ENCODE results near the gene ABCC8.

Gene ABCC8

DNA sequence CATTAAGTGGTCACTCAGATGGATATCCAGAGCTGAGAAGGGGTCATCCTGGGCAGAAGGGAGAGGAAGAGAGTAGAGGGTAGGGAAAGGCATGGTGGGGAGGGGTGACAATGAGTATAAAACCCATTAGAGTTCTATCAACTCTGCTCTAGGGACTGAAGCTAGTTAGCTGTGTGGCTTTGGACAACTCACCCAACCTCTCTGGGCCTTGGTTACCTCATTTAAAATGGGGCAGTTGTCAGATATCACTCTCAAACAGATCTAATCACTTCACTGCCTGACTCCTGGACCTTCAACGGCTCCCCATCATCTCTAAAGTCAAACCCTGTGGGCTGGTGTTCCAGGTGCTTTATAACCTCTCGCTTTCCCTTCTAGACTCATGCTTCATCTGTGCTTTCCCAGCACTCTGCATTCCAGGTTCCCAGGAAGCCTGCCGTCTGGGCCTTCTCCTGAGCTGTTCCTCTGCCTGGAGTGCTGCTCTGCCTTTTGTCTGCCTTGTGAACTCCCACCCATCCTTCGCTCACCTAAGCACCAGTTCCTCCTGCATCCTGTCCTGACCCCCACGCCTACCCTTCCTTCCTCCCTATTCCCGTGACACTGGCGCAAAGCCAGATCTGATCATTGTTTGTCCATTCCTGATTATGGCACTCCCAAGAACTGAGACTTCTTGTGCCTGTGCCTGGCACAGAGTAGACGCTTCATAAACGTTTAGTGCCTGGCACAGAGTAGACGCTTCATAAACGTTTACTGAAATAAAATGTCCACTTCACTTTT is 65.9 kb downstream of the ABCC8 start:
- DNase-seq, result peak in 1 of 10 donors; percentile 29
- intact Hi-C loops (cut with DNase I), result no loop called here

DNA sequence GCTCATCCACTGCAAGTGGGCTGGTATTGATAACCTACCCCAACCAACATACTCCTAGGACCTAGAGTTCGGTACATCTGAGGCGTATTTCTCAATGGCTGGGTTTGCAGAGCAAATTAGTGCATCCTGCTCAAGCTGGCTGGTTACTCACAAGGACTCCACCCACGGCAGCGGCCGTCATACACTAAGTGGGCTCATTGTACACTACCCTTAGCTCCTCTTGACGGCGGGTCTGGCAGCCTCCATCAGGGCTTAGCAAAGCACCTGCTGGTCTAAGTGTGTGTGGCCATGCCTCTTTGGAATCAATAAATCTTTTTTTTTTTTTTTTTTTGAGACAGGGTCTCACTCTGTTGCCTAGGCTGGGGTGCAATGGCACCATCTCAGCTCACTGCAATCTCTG is 68.0 kb downstream of the ABCC8 start:
- intact Hi-C loops (cut with DNase I), result no loop called here

DNA sequence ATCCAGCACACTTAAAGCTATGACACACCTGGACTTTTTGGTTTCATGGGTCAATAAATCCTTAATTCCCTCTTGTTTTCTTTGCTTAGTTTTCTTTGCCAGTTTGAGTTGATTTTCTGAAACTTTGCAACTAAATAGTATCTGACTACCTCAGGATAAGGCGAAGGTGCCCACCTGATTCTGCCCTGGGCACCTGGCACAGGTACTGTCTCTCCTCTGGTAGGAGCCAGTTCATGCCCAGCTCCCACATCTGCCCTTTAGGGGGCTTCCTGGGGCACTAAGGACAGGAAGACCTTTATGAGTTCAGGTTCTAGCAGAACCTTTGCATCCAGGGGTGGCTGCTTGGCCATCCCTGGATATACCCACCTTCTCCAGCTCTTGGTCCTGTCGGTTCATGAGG is 68.6 kb downstream of the ABCC8 start:
- DNase-seq, result peak in 1 of 10 donors; percentile 24
- intact Hi-C loops (cut with DNase I), result no loop called here

More for the DNA sequence above, 68.0 kb downstream of the ABCC8 start:
- peak in 1 of 10 donors; percentile 66 for DNase-seq

DNA sequence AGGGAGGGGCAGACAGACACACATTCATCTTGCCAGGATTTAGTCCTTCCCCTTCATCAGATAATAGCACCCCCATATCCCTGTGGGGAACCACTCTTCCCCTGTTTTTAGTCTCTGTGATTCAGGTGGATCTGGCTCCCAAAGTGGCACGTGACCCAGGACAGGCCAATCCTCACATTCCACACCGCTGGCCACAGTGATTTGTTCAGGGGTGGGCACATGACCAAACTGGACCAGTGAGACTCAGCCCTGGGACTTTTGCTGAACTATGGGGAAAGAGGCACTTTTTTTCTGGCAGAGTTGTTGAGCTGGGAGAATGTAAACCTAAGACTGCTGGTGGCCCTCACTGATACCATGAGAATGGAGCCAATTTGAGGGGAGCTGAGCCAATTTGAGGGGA is 69.1 kb downstream of the ABCC8 start:
- peak in 1 of 10 donors; percentile 34 for DNase-seq
- intact Hi-C loops (cut with DNase I), result no loop called here

DNA sequence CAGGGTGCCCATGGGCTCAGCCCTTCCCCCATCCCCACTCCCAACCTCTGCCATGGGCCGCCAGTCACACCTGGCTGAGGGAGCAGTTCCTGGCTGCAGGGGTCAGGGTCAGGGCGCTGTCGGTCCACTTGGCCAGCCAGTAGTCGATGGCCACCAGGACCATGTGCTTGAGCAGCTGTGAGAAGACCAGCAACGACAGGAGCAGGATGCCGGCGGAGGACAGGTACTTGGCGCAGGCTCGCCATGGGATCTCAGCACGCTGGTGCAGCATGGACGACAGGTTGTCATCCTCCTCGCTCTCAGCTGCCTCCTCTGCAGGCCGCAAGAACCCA is 69.9 kb downstream of the ABCC8 start:
- intact Hi-C loops (cut with DNase I), result no loop called here
- peak in 2 of 10 donors; percentile 50 to 81 for DNase-seq

DNA sequence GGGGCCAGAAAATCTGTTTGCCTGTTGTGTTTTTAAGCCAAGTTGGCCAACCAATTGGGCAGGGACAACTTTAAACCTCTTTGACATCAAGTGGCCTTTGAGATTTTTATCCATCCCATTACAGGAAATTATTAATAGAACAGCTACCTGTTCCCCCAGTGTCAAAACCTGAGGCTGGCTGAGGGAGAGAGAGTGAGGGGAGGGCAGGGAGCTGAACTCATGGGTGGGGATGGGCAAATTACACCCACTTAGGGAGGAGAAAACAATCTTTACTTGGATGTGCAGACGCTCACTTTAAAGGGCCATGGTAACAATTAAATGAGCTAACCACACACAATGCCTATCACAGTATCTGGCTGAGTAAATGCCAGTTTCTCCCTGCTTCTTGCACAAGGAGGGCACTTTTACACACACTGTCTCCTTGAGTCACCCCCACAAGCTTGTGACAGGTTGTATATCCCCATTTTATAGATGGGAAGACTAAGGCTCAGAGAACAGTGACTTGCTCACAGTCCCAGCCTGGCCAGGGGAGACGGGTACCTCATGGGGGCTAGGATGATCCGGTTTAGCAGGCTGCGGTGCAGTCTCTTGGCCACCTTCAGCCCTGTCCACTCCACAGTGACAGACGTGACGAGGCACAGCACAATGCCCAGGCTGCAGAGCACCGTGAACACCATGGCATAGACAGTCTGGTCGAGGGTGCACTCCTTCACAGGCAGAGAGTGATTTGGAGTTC is 70.4 kb downstream of the ABCC8 start:
- peak in 2 of 10 donors; percentile 15 to 25 for DNase-seq
- intact Hi-C loops (cut with DNase I), result no loop called here

DNA sequence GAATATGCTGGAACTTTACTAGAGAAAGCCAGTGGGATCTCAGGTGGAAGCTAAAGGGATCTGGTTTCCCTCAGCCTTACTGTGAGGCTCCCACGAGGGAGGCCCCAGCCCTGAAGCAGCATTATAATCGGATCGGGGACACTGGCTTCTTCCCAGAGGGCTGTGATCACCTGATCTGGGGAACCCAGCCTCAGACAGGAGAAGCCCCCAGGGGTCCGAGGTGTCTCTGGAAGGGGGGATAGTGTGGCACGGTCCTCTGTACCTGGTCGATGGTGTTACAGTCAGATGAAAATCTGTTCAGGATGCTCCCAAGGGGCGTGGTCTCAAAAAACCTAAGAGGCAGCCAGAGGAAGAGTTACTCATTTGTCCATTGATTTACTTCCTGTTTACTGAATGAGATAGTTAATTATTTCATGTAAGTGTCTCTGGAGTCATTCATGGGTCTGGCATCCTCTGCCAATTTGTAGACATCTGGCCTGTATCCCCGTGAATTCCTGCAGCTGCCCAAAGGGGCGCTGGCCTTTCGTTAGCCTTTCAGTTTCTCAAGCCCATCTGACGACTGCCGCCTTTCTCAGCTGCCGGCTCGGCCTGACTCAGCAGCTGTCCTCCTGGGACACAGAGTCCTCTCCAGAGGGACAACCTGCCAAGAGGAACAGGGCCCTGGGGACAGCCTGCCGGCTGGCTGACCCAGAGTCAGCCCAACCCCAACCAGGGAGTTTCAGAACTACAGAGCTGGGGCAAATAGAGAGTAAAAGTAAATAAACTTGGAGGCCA is 71.2 kb downstream of the ABCC8 start:
- peak; percentile 42 to 92 (median 66) for DNase-seq

DNA sequence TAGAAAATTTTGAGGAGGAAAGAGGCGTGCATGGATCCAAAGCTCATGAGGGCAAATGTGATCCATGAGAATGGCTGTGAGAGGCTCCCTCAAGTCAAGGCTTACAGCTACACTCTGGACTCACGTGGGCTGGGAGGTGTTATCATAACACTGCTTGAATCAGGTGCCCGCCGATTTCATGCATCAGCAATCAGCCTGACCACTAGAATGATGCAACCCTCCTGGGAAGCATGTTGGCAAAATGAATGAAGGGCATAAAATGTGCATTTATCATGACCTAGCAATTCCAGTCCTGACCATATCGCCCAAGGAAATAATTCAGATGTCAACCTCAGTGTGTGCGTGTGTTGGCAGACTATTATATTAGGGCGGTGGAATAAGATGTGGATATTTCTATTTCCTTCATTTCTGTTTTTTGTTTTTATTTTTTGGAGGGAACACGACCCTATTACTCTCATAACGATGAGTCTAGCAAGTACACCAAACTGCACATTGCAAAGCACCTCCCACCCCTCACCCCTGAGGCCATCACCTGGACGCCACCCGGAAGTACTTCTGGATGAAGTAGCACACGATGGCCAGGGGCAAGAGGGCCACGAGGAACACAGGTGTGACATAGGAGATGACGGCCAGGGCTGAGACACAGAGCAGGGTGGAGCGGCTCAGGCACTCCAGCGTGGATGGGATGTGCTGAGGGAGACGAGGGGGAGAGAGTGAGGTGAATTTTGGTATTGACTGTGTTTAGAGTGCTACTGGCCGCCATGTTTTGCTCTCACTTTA is 72.5 kb downstream of the ABCC8 start:
- peak in 2 of 10 donors; percentile 39 to 61 for DNase-seq

More for the DNA sequence above, 71.2 kb downstream of the ABCC8 start:
- intact Hi-C loops (cut with DNase I), result no loop called here

DNA sequence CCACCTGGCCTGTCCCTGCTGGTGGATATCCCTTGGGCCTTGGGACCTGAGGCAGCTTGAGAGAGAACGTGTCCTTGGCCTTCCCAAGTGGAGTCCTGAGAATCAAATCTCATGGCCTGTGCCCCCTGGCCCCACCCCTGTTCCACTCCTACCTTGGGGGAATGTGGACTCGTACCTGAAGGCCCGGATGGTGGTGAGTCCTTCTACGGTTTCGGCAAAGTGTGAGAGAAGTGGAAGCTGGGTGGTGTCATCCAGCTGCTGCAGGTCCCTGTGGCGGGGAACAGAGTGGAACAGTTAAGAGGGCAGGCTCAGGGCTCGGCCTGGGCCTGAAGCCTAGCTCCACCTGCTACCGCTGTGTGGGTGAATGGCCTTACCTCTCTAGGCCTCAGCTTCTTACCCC is 74.2 kb downstream of the ABCC8 start:
- intact Hi-C loops (cut with DNase I), result no loop called here
- no peak for DNase-seq

More for the DNA sequence above, 72.5 kb downstream of the ABCC8 start:
- intact Hi-C loops (cut with DNase I), result no loop called here

DNA sequence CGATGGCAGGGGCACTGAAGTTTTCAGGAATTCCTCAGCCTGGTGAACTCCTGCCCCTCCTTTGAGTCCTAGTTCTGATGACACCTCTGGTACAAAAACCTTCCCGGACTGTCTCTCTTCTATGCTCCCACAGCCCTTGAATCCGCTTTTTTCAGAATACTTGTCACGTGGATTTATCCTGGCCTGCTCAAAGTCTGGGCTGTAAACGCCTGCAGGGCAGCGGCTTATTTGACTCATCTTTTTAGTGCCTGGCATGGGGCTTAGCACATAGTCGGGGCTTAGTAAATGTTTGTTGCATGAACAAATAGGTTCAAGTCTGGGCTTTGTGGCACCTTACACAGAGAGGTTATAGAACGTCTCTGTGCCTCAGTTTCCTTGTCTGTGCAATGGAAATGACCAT is 74.8 kb downstream of the ABCC8 start:
- intact Hi-C loops (cut with DNase I), result no loop called here
- DNase-seq, result peak in 1 of 10 donors; percentile 52

DNA sequence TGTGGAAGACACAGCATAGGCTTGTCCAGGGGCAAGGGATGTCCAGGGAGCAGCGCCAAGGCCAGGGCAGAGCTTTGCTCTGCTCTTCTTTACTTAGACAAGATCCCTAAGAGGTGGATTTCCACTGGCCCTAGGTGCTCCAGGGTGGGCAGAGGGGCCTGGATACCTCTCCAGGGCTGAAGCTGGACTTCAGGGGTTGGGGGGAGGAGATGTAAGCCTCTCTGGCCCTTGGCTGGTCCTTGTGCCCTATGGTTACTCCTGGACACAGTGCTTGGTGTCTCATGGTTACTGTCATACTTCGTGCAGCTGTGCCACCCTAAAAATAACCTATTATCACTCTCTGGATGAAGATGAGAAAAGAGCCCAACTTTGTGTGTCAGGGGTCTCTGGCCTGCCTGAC is 75.3 kb downstream of the ABCC8 start:
- intact Hi-C loops (cut with DNase I), result no loop called here
- DNase-seq, result peak in 1 of 10 donors; percentile 73

DNA sequence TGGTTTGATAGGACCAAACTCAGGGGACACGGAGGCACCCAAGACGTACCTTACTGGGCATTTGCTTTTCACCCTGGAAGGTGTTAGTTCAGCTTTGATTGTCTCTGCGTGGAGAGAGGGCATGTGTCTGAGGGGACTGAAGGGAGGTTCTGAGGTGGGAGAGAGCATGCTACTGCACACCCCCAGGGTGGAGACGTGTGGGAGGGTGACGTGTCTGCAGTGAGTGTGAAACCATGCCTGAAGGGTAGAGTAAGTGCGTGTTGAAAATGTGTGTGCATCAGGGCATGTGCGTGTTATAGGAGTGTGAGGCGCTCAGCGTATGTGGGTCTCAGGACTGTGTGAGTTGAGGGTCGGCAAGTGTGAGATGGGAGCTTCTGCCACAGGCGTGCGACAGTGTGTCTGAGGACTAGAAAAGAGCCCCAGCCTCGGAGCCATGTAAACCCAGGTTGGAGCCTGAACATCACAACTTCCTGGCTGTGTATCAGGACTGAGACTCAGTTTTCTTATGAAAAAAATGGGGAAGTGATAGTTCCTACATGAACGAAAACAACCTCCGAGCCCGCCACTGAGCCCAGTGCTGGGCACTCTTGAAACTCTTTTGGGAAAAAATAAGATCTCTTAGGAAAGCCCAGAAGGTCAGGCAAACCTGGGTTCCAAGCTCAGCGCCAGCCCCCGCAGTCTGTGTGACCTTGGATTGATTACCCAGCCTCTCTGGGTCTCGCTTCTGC is 76.4 kb downstream of the ABCC8 start:
- peak in 1 of 10 donors; percentile 62 for DNase-seq
- intact Hi-C loops (cut with DNase I), result no loop called here

DNA sequence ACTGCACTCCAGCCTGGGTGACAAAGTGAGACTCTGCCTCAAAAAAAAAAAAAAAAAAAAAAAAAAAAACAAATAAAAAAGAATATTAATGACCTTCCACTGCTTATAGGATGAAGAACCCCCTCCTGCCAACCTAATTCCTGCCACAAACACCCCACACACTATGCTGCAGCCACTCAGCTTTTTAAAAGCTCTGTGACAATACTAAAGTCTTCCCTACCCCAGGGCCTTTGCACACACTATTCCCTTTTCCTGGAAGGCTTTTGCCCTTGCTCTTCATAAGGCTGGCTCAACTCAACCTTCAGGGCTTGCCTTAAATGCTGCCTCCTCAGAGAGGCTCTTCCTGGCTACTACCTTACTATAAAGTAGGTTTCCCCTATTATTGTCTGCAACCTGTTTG is 77.4 kb downstream of the ABCC8 start:
- no peak for DNase-seq
- intact Hi-C loops (cut with DNase I), result no loop called here

DNA sequence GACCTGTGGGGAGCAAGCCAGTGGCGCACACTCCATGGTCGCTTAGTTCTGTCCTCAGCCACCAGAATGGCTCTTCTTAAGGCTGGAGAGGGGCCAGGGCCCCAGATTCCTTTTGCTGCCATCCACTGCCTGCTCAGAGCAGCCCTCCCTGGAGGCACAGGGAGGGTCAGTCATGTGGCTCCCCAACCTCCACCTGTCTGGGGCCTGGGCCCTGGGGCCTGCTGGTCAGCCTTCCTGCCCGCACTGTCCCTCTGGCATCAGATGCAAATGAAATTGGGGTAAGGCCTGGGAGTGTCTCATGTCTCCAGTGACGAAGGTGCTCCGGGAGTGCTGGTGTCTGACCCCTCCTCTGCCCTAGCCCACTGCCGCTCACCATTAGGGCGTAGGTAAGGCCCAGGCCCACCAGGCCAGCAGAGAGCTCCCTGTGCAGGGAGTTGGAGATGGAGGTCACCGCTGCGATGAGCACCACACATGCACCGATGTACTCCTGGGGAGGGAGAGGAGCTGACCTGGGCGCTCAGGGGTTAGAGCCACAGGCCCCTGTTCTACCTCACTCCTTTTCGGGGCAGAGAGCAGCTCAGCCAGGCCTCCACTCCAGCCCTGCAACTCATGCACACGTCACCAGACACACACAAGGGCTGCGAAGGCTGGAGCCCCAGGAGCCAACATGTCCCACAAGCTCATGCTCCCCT is 79.2 kb downstream of the ABCC8 start:
- DNase-seq, result peak in 1 of 10 donors; percentile 76
- intact Hi-C loops (cut with DNase I), result no loop called here

DNA sequence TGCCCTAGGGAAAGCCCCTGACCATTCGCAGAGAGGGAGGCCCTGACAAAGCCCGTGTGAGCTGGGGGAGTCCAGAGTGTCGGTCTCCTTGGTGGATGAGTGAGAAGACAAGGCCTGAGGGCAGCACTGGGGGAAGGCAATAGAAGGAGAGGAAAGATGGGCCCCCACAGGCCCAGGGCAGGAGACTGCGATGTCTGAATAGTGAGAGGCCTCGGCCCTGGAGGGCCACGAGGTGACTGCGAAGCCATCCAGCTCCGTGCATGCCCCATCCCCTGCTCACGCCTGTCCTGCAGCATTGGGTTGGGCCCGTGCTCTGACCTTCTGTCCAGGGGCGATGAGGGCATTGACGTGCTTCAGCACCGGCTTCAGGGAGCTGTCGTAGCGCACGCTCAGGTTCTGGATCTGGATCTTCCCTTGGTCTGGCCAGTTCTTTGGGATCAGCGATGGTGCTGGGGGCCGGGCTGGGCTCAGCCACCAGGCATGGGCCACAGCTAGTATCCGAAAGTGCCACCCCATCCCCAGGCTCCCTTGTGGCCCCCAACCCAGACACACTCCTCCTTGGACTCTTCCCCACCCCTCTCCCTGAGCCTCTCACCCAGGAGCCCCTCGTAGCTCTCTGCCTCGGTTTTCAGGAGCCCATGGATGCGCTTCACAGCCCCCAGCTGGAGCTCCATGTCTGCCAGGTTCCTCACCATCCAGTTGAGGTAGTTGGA is 79.9 kb downstream of the ABCC8 start:
- DNase-seq, result peak in 1 of 10 donors; percentile 71
- intact Hi-C loops (cut with DNase I), result no loop called here

DNA sequence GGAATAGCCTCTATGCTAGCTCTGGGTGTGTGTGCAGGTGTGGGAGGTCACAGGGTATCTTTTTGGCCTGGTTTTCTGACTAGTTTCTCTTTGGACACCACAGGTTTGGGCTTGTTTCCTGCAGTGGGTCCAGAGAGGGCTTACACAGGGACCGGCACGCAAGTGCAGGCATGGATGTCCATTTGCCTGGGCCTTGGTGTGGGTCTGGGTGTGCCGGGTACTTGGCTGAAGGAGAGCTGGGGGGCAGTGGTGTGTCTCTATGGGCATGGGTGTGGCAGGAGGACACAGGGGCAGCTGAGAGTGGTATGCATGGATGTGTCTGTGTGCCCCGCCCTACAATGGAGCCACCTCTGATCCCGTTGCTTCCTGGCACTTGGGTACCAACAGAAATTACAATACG is 80.7 kb downstream of the ABCC8 start:
- intact Hi-C loops (cut with DNase I), result no loop called here
- DNase-seq, result no peak

DNA sequence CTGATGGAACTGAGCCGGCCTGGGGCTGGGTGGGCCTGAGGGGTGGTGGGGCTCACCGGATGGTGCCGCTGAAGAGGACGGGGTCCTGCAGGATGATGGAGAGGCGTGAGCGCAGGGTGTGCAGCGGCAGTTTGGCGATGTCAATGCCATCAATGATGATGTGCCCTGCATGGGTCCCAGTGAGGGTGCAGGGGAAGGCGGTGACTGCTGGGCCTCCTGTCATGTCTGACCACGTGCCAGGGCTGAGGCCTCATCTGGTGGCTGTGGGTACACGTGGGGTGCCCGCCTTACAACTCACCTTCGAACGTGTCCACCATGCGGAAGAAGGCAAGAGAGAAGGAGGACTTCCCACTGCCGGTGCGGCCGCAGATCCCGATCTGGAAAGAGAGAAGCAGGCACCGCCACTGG is 81.1 kb downstream of the ABCC8 start:
- intact Hi-C loops (cut with DNase I), result no loop called here
- DNase-seq, result peak in 1 of 10 donors; percentile 73

DNA sequence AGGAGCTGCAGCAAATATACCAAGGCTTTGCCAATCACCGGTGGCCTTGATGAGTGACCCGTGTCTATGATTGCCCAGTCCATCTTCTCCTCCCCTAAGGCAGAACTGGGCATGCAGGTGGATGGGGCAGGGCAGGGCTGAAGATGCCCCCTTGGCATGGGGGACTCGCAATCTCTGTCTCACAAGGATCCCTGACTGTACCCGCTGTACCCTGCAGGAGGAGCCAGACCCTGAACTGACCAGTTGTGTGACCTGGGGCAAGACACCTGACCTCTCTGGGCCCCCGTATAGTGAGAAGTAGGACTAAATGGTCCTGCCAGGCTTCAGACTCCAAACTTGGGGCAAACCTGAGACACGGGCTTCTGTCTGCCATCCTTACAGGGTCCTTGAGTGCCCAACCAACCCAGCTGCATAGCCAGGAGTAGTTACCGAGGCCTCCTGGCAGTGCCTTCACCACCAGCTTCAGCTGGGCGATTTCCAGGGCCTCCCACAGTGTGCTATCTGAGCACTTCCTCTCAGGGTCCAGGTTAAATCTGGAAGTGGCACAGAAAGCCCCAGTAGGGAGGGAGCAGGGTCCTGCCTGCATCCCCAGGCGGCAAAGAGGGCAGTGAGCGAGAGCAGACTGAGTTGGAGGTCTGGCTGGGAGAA is 81.8 kb downstream of the ABCC8 start:
- DNase-seq, result no peak
- intact Hi-C loops (cut with DNase I), result no loop called here
